ENCODE results near the gene RNF213. TPM values are rescaled to one million over a fixed set of nuclear protein-coding genes. Genes with fewer than 3 reads are reported as not detected.

RNF213 gene
- total RNA-seq, 1 donor from 2014 or later = 25.6 TPM

- peaks cover 20% of the 10 kb centered on the region for H3K36me3 ChIP-seq
- TF ChIP-seq, protein P1, sequence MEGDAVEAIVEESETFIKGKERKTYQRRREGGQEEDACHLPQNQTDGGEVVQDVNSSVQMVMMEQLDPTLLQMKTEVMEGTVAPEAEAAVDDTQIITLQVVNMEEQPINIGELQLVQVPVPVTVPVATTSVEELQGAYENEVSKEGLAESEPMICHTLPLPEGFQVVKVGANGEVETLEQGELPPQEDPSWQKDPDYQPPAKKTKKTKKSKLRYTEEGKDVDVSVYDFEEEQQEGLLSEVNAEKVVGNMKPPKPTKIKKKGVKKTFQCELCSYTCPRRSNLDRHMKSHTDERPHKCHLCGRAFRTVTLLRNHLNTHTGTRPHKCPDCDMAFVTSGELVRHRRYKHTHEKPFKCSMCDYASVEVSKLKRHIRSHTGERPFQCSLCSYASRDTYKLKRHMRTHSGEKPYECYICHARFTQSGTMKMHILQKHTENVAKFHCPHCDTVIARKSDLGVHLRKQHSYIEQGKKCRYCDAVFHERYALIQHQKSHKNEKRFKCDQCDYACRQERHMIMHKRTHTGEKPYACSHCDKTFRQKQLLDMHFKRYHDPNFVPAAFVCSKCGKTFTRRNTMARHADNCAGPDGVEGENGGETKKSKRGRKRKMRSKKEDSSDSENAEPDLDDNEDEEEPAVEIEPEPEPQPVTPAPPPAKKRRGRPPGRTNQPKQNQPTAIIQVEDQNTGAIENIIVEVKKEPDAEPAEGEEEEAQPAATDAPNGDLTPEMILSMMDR (IDR thresholded peaks at IDR 0.05; ENCODE audit: borderline replicate concordance) = peak; percentile 21
- intact Hi-C loops (cut with micrococcal nuclease) = no loop called here
- no peaks in the 10 kb centered on the region for H3K27me3 ChIP-seq (ENCODE audit: low read depth)
- peak; percentile 75 for DNase-seq
- peaks cover 61% of the 10 kb centered on the region for H3K4me1 ChIP-seq
- no peaks in the 10 kb centered on the region for H3K9me3 ChIP-seq (replicated peaks)
- H3K4me3 ChIP-seq = peak overlapping the region; percentile 97
- peak overlapping the region; percentile 99 for H3K27ac ChIP-seq (replicated peaks)
Measured at GRCh38 chr17:80263253-80264204, 2.9 kb downstream of the RNF213 start.

DNA sequence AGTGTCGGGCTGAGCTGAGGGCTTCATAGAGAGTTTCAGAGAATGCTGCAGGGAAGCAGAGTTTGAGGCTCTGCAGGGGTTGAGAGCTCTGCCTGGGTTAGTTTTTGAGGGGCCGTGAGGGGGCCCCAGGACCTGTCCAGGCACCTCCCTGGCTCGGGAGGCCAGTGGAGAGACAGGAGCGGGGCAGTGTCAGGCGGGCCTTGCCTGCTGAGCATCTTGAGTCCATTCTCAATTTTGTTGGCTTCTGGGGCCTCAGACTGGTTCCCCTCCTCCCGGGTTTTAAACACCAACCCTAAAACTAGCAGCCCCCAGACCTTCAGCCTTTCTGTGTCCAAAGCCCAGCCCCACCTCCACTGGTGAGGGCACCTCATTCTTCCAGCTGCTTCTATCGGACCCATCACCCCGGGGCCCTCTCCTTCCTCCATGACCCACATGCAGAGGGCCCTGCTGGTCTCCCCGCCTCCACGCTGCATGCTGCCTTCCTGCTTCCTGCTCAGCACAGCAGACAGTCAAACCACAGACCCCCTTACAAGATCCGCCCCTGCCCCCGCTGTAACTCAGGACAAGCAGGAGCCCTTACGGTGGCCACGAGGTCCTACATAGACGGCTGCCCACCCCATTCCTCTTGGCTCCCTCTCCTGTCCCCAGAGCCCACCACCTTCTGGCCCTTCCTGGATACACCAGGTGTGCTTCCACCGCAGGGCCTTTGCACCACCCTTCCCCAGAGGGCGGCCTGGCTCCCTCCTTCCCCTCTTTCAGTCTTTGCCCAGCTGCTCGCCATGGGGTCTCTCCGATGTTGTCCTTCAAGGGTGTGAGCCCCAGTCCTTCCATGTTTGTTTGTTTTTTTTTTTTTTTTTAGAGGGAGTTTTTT lies 3.8 kb downstream of the RNF213 start:
- Histone ChIP-seq H3K4me3 (peak overlapping the region; percentile 97), H3K36me3 (peaks cover 26% of the 10 kb centered on the region), H3K4me1 (peaks cover 59% of the 10 kb centered on the region), H3K27ac (replicated peaks) (peak overlapping the region; percentile 99), H3K9me3 (replicated peaks) (no peaks in the 10 kb centered on the region), H3K27me3 (ENCODE audit: low read depth) (no peaks in the 10 kb centered on the region)
- intact Hi-C loops (cut with micrococcal nuclease) = no loop called here
- TF ChIP-seq, protein P1 (IDR thresholded peaks at IDR 0.05; ENCODE audit: borderline replicate concordance) = no peak
- no peak for DNase-seq

DNA sequence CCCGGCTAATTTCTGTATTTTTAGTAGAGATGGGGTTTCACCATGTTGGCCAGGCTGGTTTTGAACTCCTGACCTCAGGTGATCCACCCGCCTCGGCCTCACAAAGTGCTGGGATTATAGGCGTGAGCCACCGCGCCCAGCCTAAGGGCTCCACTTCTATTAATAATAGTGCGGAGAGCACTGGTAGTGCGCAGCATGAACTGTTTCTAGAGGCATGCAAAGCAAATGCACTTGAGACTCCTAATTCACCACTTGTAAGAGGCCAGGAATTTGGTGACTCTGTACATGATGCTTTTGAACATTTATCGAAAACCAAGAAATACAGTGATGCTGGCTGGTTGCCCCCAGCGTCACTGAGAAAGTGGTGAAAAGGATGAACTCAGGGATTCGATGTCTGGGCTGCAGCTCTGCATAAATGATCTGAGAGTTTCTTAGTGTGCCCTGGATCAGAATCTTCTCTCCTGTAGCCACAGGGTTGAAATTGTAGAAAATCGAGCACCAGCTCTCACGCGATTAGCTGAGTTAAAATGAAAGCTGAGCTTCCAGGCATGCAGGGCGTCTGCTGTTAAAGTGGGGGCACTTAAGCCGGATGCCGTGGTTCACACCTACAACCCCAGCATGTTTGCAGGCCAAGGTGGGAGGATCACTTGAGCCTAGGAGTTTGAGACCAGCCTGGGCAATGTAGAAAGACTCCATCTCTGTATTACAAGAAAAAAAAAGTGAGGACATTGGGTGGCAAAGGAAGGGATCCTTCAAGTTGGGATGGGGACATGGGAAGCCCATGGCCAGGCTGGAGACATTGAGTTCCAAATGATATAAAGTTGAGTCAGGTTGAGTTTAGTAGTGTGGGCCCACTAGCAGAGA lies 4.8 kb downstream of the RNF213 start:
- H3K4me3 ChIP-seq = no peak overlapping the region
- intact Hi-C loops (cut with micrococcal nuclease) = no loop called here
- peaks cover 52% of the 10 kb centered on the region for H3K4me1 ChIP-seq
- H3K27me3 ChIP-seq (ENCODE audit: low read depth) = no peaks in the 10 kb centered on the region
- peaks cover 33% of the 10 kb centered on the region for H3K36me3 ChIP-seq
- H3K27ac ChIP-seq (replicated peaks) = no peak overlapping the region
- TF ChIP-seq, protein P1 (IDR thresholded peaks at IDR 0.05; ENCODE audit: borderline replicate concordance) = no peak
- H3K9me3 ChIP-seq (replicated peaks) = no peaks in the 10 kb centered on the region
- DNase-seq = no peak

- no peak overlapping the region for H3K27ac ChIP-seq (replicated peaks)
- H3K4me1 ChIP-seq = peaks cover 36% of the 10 kb centered on the region
- intact Hi-C loops (cut with micrococcal nuclease) = no loop called here
- H3K36me3 ChIP-seq = peaks cover 33% of the 10 kb centered on the region
- H3K27me3 ChIP-seq (ENCODE audit: low read depth) = no peaks in the 10 kb centered on the region
- H3K9me3 ChIP-seq (replicated peaks) = no peaks in the 10 kb centered on the region
- no peak for DNase-seq
- TF ChIP-seq, protein P1 (IDR thresholded peaks at IDR 0.05; ENCODE audit: borderline replicate concordance) = no peak
- no peak overlapping the region for H3K4me3 ChIP-seq
Measured at GRCh38 chr17:80267391-80267790, 6.7 kb downstream of the RNF213 start.

- no peak for DNase-seq
- intact Hi-C loops (cut with micrococcal nuclease) = no loop called here
- Histone ChIP-seq H3K4me1 (peaks cover 26% of the 10 kb centered on the region), H3K27me3 (ENCODE audit: low read depth) (no peaks in the 10 kb centered on the region), H3K36me3 (peaks cover 39% of the 10 kb centered on the region), H3K4me3 (no peak overlapping the region), H3K9me3 (replicated peaks) (no peaks in the 10 kb centered on the region), H3K27ac (replicated peaks) (no peak overlapping the region)
- TF ChIP-seq, protein P1 (IDR thresholded peaks at IDR 0.05; ENCODE audit: borderline replicate concordance) = no peak
Measured at GRCh38 chr17:80268427-80268826, 7.8 kb downstream of the RNF213 start.

Data from left ventricle myocardium inferior (tissue), 1 donor.